C4-2B (cell line): ENCODE measurements around the gene SEC16A.
A peak's percentile ranks its signal among the peaks of the same experiment; 100 is the strongest.

Experiments used
- H3K27ac ChIP-seq: fragments of 450-650 bp; 2 replicates; pipeline ENCODE4 v1.5.1; 2017
- ZFX ChIP-seq: fragments of 450-650 bp; IDR thresholded peaks from 2 replicates; pipeline ENCODE4 v1.6.1; 2017
- TF ChIP-seq, protein P1 (sequence below): fragments of 450-650 bp; conservative IDR thresholded peaks from 2 replicates; pipeline ENCODE4 v1.5.1; 2017; ENCODE audit warnings: mild to moderate bottlenecking

The SEC16A gene

DNA sequence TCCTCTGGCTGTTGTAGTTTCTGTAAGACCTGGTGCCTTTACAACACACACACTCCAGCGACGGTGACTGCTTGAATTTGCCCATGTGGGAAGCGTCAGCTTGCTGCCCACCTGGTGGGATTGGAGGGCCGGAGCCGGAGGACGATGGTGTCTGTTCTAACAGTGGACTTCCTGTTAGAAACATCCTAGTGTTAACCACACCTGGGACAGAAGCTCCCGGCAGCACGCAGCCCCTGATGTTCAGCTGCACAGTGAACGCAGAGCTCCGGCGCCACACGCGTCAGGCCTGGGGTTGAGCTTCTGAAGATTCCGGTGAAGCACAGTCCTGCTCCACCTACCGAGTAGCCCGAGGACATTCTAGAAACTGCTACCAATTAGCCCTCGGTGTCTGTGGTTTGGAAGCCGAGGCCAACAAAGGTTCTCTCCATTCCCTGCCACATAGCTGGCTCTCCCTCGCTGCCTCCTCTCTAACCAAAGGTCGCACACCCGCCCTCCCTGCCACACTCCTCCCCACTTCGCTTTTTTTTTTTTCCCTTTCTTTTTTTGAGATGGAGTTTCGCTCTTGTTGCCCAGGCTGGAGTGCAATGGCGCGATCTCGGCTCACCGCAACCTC is 58.0 kb downstream of the SEC16A start:
- TF ChIP-seq, protein P1, sequence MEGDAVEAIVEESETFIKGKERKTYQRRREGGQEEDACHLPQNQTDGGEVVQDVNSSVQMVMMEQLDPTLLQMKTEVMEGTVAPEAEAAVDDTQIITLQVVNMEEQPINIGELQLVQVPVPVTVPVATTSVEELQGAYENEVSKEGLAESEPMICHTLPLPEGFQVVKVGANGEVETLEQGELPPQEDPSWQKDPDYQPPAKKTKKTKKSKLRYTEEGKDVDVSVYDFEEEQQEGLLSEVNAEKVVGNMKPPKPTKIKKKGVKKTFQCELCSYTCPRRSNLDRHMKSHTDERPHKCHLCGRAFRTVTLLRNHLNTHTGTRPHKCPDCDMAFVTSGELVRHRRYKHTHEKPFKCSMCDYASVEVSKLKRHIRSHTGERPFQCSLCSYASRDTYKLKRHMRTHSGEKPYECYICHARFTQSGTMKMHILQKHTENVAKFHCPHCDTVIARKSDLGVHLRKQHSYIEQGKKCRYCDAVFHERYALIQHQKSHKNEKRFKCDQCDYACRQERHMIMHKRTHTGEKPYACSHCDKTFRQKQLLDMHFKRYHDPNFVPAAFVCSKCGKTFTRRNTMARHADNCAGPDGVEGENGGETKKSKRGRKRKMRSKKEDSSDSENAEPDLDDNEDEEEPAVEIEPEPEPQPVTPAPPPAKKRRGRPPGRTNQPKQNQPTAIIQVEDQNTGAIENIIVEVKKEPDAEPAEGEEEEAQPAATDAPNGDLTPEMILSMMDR: no peak
- no peak for TF ChIP-seq ZFX
- H3K27ac ChIP-seq: no peak overlapping the region

DNA sequence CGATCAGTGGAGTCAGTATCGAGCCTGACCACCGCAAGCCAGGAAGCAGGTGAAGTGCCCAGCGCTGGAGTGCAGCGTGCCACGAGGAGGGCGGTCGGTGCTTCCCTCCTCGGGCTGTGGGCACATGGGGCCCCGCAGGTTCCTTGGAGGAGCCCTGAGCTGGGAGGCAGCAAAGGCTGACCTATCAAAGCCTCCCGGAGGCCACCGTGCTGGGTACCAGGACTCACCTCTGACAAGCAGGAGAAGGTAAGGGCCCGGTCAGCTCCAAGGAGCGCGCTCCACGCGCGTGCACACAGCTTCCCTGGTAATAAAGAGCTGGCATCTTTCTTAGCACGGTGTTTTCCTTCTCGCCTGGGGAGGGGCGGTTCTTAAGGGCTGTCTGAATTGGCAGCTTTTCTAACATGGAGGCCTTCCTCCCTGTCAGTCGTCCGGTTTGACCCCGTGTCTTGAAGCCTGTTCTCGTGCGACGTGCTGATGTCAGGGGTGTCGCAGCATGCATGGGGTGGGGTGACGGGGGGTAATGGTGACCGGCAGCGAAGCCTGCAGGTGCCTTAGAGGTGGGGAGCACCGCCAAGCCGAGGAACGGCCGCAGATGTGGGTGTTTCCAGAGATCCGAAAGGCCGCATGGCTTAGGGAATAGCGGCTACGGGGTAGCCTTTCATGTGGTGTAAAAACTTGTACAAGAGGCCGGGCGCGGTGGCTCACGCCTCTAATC is 59.3 kb downstream of the SEC16A start:
- peak overlapping the region; percentile 53 for H3K27ac ChIP-seq
- no peak for TF ChIP-seq ZFX
- TF ChIP-seq, protein P1: no peak

DNA sequence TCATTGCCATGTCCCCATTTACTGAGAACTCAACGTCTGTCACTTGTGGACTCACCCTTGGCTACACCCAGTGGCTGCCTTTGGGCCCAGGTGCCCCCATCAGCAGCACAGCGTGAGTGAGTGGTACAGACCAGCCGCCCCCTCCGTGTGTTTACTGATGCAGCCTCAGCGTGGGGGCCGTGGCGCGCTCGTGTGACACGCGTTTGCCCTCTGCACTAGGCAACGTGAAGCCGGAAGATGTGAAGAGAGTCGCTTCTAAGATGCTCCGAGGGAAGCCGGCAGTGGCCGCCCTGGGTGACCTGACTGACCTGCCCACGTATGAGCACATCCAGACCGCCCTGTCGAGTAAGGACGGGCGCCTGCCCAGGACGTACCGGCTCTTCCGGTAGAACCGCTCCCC is 60.0 kb downstream of the SEC16A start:
- TF ChIP-seq ZFX: no peak
- TF ChIP-seq, protein P1: no peak

DNA sequence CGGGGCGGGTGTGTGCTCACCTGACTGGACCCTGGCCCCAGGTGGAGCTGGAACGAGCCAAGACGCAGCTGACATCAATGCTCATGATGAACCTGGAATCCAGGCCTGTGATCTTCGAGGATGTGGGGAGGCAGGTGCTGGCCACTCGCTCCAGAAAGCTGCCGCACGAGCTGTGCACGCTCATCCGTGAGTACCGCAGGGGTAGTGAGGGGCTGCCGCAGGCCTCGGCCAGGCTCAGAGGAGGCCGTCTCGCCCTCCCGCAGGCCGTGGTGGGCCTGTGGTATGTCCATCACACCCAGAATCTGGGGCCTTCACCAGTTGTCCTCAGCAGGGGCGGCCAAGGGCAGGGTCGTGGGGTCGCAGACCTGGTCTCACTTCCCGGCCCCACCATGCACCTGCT is 61.0 kb downstream of the SEC16A start:
- H3K27ac ChIP-seq: no peak overlapping the region; the same call in 1 of the 2 replicates
- TF ChIP-seq ZFX: no peak
- TF ChIP-seq, protein P1: no peak

More for the DNA sequence above, 60.0 kb downstream of the SEC16A start:
- H3K27ac ChIP-seq: peak overlapping the region; percentile 53

GRCh38 chr9:136419092-136419420 is 63.8 kb downstream of the SEC16A start:
- no peak for TF ChIP-seq ZFX
- TF ChIP-seq, protein P1: no peak
- H3K27ac ChIP-seq: no peak overlapping the region

DNA sequence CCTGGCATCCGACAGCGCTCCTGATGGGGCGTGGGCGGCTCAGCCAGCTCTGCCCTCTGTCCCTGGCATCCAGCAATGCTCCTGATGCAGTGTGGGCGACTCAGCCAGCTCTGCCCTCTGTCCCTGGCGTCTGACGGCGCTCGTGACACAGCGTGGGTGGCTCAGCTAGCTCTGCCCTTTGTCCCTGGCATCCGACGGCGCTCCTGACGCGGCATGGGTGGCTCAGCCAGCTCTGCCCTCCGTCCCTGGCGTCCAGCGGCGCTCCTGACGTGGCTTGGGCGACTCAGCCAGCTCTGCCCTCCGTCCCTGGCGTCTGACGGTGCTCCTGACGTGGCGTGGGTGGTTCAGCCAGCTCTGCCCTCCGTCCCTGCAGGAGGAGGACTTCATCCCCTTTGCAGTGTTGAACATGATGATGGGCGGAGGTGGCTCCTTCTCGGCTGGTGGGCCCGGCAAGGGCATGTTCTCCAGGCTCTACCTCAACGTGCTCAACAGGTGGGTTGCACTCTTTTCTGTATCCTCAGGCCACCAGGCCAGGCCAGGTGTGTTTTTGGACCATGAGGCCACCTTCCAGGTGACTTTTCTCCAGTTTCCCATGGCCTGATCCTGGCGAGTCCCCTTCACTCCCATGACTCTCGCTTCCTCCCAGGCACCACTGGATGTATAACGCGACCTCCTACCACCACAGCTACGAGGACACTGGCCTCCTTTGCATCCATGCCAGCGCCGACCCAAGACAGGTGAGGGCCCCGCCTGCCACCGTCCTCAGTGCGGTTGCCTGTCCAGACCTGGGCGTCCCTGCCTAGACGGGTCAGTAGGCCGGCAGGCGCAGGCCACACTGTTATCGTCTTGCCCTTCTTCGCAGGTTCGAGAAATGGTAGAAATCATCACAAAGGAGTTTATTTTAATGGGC is 64.4 kb downstream of the SEC16A start:
- H3K27ac ChIP-seq: no peak overlapping the region
- TF ChIP-seq, protein P1: no peak
- TF ChIP-seq ZFX: no peak

DNA sequence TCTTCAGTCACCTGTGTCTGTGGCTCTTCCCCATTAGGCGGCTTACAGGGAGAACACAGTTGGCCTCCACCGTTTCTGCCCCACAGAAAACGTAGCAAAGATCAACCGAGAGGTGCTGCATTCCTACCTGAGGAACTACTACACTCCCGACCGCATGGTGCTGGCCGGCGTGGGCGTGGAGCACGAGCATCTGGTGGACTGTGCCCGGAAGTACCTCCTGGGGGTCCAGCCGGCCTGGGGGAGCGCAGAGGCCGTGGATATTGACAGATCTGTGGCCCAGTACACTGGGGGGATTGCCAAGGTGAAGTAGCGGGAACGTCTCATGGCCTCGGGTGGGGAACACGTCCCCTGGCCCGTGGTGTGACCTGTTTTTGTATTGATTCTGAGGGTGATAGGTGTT is 65.9 kb downstream of the SEC16A start:
- no peak for TF ChIP-seq ZFX
- TF ChIP-seq, protein P1: no peak
- H3K27ac ChIP-seq: no peak overlapping the region
